Iris pigment epithelial cell (primary cell): ENCODE results near the gene MED6.
A peak's percentile ranks its signal among the peaks of the same experiment; 100 is the strongest.

ENCODE experiments used
- DNase-seq: peaks from one replicate; pipeline ENCODE4 v3.0.0-alpha.2; 2011; ENCODE audit warnings: low read depth

Gene MED6

DNA sequence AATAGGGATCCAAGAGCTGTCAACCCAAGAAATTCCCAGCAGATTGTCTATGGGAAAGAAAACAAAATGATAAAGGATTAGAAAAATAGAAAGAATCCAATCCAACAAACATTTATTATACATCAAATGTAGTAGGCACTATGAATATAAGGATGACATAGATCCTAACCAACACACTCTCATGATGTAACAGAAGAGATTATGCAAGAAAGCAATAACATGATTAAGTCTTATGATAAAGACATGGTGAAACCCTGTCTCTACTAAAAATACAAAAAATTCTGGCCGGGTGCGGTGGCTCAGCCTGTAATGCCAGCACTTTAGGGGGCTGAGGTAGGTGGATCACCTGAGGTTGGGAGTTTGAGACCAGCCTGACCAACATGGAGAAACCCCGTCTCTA, 2.7 kb downstream of the MED6 start:
- DNase-seq: no peak

DNA sequence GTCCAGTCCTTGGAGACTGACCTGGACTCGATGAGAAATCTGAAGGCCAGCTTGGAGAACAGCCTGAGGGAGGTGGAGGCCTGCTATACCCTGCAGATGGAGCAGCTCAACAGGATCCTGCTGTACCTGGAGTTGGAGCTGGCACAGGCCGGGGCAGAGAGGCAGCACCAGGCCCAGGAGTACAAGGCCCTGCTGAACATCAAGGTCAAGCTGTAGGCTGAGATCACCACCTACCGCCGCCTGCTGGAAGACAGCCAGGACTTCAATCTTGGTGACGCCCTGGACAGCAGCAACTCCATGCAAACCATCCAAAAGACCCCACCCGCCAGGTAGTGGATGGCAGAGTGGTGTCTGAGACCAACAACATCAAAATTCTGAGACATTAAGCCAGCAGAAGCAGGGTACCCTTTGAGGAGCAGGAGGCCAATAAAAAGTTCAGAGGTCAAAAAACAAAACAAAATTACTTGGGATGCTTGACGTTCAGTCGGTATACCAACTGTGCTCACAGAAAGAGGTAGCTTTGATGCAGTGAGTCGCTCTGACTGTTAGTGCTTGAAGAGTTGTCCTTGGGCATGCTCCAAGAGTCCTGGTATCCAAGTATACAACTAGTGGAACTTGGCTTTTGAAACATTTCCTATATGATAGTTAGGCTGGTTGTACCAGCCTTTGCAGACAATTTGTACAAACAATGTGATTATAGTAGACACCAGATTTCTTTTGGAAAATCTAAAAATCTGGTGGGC, 4.8 kb downstream of the MED6 start:
- peak; percentile 26 for DNase-seq

DNA sequence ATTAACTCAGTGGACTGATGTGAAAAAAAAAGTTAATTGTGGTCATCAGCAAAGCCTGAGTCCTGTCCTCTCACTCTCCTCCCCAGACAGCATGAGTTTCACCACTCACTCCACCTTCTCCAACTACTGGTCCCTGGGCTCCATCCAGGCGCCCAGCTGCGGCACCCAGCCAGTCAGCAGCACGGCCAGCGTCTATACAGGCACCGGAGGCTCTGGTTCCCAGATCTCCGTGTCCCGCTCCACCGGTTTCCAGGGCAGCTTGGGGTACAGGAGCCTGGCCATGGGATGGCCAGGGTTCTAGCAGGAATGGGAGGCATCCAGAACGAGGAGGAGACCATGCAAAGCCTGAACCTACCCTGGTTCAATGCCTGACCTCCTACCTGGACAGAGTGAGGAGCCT, 6.0 kb downstream of the MED6 start:
- DNase-seq: no peak

DNA sequence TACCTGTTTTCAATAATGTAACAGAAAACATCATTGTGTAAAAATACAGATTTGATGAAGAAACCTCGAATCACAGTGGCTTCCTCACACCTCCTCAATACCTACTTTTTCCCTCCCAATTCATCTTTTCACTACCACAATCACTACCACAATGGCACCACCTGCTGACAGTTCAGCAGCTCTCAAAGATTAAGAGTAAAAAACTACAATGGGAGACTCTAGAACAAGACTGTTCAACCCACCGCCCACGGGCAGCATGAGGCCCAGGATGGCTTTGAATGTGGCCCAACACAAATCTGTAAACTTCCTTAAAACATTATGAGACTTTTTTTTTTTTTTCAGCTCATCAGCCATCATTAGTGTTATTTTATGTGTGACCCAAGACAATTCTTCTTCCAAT, 15.2 kb downstream of the MED6 start:
- DNase-seq: no peak

DNA sequence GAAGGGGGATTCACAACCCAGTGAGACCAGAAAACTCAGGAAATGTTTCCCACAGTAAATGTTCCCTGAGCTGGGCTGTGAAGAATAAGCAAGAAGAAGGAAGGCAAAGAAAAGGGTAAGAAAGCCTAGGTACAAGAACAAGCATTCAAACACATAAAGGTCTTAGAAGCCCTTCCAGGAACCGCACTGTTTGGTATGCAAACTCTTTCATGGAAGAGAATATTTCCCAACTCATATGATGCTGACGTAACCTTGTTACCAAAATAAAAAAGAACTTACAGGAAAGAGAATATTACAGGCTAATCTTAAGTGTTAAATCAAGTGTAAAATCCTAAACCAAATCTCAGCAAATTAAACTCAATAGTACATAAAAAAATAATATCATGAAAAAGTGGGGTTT, 23.6 kb downstream of the MED6 start:
- DNase-seq: peak; percentile 7

DNA sequence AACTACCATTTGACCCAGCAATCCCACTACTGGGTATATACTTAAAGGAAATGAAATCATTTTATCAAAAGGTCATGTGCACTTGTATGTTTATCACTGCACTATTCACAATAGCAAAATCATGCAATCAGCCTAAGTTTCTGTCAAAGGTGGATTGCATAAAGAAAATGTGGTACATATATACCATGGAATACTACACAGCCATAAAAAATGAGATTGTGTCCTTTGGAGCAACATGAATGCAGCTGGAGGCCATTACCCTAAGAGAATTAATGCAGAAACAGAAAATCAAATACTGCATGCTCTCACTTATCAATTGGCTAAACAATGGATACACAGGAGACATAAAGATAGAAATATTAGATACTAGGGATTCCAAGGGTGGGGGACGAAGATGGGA, 27.4 kb downstream of the MED6 start:
- DNase-seq: no peak

DNA sequence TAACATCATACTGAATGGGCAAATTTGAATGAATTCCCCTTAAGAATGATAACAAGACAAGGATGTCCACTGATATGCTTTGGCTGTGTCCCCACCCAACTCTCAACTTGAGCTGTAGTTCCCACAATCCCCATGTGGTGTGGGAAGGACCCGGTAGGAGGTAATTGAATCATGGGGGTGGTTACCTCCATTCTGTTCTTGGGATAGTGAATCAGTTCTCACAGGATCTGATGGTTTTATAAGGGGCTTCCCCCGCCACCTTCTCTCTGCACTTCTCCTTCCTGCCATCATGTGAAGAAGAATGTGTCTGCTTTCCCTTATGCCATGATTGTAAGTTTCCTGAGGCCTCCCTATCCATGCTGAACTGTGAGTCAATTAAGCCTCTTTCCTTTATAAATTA, 29.3 kb downstream of the MED6 start:
- DNase-seq: no peak

DNA sequence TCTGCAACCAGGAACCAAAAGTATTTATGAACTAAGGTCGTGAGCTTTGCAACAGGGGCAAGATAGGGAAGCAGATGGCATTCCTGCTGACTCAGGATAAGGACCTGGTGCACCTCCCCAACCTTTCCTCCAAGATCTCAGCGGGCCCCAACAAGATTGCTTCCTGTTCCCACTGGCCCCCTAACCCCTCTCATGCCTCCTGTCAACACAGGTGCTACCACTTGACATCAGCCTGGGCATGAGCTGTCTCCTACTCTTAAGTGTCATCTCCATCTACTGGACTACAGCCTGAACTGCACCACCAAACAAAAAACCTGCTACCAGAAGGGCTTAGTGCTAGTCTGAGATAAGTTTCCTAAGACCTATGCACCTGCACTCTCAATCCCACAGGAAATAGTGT, 32.7 kb downstream of the MED6 start:
- DNase-seq: peak; percentile 65

DNA sequence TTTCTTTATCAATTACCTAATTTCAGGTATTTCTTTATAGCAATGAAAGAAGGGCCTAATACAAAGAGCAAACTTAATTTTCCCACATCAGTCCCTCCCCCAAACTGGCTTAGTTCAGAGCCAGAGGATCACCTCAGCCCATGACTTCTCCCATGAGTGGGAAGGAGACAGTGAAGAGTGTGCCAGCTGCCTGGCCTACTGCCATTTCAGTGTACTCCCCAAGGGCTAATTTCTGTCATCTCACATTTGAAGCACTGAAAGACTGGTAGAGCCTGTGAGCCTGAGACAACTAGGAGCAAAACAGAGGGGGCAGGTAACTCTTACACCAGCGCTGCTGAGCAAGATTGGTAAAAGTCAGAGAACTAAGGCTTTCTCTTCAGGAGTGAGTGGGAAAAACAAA, 36.6 kb downstream of the MED6 start:
- DNase-seq: no peak

DNA sequence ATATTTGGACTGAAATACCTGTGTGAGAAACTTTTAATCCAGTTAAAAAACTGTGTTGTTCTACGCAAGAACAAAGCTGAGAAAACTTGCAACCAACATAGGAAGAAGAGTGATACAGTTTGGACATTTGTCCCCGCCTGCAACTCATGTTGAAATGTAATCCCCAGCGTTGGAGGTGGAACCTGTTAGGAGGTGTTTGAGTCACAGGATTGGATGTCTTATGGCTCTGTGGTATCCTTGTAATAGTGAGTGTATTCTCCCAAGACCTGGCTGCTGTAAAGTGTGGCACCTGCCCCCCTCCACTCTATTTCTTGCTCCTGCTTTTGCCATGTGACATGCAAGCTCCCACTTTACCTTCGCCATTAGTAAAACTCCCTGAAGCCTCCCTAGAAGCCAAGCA, 37.0 kb downstream of the MED6 start:
- DNase-seq: no peak

DNA sequence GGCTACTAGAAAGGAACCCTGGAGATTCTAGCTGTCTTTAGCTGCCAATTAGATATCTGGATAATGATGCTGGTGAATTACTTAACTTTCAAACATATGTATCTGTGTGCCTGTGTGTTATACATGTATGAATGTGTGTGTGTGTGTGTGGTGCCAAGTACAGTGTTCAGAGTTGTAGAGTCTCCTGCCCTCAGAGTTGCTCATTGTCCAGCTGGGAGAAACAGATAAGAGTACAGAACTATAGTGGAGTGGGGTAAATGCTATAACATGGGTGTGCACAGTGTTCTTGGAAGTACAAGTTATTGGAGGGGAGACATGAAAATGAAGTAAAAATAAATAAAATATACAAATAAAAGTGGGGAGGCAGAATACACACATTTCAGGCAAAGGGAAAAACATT, 42.1 kb downstream of the MED6 start:
- DNase-seq: no peak

DNA sequence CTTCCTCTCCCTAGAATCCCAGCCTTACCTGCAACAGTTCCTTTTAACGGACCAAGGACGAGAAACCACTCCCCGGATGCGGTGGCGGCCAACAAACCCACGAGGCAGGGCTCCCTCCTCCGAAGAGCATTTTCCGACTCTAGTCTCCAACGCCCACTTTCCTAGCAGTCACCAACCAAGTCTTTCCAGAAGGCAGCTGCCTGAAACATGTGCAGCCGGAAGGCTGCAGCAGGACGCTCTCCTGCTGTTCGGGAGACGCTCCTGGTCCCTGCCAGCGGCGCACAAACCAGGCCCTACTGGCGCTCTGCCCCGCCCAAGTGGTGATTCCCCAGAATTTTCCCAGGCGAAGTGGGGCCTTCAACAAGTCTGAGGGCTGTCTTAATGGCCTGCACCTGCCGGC, 44.6 kb downstream of the MED6 start:
- DNase-seq: peak; percentile 40

DNA sequence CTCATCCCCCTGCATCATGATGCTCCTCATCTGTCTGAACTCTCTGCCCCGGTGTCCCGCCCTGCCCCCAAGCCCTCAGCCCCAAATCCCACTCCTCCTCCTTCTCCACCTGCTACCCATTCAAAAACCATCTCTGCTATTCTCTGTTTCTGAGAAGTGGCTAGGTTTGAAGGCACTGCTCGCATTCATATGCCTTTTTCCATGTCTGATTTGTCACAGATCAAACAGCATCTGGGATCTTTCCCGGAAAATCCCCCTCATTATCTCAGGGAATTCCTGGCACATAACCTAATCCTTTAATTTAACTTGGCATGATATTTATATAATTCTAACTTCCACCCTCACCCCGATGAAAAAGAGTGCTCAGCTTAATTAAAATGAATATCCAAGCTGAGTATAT, 62.4 kb downstream of the MED6 start:
- no peak for DNase-seq

DNA sequence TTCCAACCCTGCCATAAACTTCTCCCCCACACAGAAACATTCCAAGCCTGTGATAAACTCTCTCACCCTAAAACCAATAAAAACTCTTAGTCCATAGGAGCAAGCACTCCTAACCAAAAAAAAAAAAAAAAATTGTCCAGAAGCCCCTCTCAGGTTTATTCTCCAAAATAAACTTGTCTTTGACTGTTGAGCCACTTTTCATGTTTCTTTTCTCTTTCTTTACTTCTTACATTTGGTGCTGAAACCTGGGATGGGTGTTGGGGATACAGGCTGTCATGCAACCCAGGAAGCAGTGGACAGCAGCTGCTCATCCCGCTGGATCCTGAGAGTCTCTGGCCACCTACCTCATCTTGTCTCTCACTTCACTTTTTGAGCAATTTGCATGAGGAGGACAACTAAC, 63.6 kb downstream of the MED6 start:
- no peak for DNase-seq

DNA sequence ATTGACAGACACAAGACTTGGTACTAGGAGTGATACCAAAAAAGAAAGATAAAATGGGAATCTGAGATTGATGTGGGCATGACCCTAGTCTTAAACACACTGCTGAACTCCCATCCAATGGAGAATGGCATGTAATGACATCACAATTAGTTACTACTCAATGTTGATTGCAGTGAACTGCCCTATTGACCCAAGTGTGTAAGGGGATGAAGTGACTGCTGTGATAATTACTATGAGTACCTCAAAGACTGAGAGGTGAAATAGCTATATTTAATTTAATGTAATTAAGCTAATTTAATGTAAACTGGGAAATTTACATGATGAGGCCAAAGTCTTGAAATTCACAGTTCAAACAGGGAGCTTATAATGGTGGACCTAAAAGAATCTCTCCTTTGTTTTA, 65.6 kb downstream of the MED6 start, which contains the start of gene ADAM20:
Gene ADAM20, minus strand, starts transcription at position 101 of the 400 bp plus-strand sequence. CDS start 10,247 bp downstream, outside the sequence.
- DNase-seq: no peak
